ENCODE results near the gene SYK.

The SYK gene

DNA sequence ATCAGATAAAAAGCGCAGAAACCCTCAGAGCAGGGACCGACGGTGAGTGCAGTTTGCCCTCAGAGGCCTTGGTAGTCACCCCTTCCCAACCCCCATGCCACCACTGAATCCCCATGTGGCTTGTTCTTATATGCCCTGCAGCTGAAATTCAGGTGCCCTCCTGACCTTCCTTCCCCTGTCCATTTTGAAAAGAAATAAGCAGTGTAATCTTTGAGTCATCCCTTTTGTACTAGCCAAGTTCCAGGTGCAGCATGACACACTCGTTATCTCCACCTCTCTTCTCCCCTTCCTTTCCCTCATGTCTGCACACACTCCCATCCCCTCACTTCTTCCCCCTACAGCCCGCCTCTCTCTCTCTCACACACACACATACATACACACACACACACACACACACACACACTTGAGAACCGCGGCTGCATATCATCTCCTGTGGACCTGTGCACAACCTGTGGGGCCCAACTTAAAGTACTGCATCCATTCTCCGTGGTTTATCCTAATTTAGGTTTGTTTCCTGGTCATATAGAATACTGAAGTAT is 53.1 kb downstream of the SYK start:
- no peak for DNase-seq

DNA sequence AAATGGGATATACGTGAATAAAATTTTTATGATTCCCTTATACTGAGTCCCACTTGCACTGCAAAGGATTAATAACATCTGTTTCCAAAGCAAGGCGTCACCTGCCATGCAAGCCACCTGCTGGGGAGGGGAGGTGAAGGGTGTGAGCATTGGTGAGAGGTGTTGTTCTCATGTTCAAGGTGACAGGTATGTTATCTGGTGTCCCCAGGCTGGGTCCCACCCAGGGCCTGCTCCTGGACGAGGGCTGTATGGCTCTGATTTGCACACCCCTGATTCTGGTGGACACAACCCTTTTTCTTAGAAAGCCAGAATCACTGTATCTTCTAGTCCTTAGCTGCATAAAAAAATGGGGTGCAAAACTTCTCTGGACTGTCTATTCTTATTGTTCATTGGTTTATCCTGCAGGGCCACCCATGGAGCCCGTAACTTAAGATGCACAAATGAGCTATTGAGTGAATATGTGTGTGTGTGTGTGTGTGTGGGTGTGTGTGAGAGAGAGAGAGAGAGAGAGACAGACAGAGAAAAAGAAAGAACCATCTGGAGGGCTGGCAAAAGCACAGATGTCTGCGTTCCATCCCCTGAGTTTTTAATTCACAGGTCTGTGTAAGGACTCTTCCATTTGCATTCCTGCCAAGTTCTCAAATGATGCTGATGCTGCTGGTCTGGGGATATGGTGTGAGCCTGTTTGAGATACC is 53.7 kb downstream of the SYK start:
- DNase-seq: no peak

DNA sequence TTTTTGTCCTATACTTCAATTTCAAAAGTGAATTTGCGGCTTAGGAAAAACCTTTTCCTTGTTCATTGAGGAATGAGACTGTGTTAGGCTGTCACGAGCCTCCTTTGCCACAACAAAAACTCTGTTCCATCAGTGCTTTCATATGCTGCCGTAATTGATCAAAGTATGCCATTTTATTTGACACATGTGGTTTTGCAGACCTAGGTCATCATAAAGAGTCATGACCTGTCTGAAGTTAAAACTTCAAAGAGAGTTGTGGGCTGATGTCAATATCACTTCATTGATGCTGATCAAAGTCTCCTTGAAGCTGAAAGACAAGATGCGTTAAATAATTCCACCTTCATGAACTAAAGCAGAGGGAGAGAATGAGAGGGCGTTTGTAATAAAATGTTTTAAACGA is 55.5 kb downstream of the SYK start:
- no peak for DNase-seq

DNA sequence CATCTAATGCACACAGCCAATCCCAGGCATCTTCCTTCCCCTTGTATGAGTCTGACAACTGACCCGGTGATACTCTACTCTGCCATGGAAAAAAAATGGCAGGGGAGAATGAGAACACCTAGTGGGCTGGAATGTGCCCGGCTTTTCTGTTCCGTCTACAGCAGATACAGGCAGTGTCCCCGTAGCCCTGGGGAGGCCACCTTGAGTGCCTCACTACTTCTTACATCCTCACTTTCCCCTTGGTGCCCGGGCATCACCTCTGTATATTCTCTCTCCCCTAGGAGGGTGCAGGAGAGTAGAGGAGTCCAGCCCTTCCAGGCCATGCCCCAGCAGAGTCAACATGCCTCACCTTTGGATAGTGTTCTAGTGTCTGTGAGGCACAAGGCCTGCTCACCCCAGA is 56.2 kb downstream of the SYK start:
- no peak for DNase-seq

DNA sequence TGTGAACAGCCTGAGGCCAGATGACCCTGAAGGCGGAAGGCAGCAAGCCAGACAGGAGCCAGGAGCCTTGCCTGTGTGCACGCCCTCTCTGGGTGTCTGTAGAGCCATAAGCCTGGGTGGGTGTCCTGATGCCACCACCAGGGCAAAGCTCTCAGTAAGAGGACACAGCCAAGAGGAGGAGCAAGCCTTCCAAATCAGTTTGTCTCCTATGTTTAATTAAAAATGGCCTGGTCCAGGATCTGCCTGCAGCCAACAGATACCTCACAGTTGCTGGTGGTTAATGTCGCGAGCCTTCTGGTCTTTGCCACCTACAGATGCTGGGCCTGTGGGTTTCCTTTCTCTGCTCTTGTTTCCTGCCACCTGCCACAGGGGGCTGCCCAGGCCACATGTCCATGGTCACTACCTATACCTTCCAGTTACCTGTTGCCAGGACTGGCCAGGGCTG is 56.9 kb downstream of the SYK start:
- DNase-seq: no peak

DNA sequence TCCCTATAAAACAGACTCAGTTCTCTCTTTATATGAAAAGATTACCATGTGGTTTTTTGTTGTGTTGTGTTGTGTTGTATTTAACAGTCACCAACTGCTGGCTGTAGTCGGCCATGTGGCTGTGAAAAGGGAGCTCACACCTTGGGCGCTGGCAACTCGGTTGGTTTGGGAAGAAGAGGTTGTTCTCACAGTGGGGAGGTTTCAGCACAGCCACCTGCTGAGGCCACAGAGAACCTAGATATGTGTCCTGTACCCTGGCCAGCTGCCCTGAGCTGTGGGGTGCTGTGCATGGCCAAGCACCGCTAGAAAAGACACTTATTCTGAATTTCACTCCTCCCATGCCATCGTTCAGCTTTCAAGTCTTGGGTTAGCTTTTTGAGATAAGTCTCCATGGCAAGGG is 58.8 kb downstream of the SYK start:
- DNase-seq: no peak

DNA sequence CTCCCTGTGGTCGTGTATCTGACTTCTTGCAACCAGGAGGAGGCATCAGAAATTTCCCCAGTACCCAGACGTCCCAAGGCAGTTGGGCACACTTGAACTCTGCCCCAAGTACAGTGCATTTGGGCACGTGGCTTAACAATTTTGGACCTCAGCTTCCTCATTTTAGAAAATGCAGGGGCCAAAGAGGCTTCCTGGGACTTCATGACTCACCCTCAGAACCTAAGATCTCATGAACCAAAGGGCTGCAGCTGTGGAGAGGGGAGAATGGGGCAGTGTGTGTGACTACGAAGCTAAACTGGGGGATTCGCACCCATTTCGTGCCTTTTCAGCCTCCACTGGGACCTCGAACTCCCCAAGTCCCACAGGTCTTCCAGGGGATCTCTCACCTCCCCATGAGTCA is 59.2 kb downstream of the SYK start:
- no peak for DNase-seq

DNA sequence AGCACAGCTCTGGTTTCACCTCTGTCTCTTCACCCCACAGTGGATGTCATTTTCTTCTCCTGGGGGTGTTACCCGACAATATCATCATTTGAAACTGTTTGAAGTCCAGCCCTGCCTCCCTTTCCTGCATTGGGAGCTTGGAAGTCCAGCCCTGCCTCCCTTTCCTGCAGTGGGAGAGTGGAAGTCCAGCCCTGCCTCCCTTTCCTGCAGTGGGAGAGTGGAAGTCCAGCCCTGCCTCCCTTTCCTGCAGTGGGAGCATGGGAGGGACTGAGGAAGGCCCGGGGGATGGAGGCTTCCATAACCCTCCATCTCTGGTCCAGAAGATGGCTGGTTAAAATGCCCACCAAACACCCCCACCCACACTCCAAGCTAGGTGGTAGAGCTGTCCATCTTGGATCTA is 59.8 kb downstream of the SYK start:
- no peak for DNase-seq

DNA sequence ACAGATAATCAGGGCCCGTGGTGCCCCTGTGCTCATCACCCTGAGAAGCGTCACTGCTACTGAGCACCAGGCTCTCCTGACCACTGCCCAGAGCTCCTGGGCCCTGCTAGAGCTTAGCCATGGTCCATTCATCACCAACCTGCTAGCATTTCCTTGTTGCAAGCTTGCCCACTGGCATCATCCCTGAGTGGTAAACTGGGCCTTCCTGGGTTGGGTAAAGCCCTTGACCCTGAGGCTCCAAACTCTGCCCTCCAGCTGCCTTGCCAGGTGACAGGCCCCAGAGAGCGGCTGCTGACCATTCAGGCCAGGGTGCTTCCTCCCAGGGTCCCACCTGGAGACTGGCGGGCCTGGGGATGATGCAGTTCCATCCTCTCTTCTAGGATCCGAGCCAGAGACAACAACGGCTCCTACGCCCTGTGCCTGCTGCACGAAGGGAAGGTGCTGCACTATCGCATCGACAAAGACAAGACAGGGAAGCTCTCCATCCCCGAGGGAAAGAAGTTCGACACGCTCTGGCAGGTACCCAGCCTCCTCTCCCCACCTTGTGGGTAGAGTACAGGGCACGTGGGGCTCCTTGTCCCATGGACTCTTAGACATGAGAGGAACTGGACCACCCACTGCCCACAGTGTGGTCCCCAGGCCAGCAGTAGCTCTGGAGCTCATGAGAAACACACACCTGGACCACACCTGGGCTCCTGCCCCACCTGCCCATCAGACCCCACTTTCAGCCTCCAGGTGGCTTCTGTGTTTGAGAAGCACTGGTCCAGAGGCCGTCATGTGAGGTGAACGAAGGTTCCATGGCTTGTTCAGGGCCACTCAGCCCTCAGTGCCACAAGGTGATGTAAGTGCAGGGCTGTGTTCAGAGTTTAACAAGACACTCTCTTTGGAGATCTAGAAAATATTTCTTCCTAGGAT is 60.5 kb downstream of the SYK start:
- DNase-seq: no peak

DNA sequence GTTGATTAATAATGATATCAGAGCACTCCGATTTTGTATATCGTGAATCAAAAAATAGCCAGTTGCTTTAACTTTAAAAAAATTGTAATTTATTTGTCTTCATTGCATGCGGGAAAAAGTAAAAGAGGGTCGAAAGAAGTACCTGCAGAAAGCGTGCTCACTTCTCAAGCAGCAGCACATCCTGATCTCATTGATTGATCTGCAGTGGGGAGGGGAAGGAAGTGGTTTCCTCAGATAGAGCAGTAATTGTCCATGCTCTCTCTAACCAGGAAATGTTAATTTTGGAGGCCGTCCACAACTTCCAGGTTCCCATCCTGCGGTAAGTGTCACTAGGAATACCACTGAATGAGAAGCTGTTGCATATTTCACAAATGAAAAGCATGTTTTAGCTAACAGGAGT is 63.2 kb downstream of the SYK start:
- DNase-seq: no peak

DNA sequence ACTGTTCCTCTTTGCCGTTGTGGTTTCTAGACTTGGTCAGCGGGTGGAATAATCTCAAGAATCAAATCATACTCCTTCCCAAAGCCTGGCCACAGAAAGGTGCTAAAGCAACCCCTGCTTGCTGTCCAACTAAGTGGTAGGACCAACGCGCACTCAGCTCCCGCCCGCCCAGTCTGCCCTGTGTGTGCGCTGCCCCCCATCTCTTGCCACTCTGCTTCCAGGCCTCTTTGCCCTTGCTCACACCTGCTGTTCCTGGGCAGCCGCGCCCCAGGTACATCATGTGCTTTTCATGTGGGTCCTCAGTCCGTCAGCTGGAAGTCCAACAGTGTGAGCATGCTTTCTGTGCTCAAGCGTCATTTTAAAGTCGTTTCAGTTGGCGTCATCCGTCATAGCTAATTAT is 65.5 kb downstream of the SYK start:
- DNase-seq: no peak

DNA sequence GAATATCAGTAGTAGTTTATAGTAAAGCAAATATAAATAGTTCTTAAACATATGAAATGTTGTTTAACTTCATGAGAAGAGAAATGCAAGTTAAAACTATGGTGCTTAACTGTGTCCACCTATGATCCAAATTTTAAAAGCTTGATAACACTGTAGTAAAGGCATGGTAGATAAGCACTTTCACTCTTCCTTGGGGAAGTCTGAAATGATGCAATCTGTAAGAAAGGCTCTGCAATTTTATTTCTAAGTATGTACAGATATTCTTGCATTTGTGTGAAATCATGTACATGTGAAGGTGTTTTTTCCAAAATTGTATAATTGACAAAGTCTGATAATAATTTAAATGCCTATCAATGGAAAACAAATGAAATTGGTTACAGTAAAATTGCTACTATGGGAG is 66.9 kb downstream of the SYK start:
- DNase-seq: no peak

DNA sequence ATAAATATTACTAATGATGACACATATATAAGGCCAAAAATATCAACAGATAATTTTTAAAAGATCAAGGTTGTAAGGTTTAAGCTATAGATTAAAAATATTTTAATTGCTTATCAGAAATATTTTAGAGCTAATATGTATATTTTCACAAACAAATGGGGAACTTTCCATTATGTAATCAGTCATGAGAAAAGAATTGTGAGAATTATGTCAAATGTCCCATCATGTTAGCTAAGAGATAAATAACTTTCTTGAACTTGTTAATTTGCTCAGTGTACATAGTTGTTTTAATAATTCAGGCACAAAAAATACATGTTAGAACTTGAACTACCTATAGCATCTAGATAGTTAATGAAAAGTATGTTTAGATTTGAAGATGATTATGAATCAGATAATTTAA is 67.7 kb downstream of the SYK start:
- DNase-seq: no peak

DNA sequence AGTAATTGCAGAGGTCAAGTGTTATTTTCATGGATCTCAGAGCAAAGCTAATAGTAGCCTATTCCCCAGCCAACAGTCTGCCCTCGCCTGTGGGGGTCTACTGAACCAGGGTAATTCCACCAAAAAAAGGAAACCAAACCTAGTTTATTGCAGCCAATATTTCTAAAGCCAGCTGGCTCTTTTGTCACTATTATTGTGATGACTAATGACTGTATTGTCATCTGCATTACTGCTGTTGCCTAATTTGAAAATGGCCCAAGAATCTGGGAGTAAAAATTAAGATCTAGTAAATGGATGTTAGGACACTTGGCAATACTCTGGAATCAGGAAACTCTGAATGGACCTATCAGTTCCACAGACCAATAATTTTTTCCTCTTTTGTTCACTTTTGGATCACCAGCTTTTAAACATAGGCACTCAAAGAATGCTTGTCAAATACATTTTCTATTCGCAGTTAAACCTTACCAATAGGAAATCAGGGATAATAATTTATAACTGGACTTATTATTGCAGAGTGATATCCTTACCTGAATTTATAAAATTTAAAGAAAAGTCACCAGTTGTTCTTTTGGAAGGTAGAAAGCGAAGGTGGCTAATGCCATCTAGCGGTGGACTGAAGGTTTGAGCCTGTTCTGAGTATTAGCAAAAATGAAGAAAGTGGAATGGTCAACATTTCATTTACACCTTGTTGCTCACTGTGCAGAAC is 69.2 kb downstream of the SYK start:
- DNase-seq: no peak

DNA sequence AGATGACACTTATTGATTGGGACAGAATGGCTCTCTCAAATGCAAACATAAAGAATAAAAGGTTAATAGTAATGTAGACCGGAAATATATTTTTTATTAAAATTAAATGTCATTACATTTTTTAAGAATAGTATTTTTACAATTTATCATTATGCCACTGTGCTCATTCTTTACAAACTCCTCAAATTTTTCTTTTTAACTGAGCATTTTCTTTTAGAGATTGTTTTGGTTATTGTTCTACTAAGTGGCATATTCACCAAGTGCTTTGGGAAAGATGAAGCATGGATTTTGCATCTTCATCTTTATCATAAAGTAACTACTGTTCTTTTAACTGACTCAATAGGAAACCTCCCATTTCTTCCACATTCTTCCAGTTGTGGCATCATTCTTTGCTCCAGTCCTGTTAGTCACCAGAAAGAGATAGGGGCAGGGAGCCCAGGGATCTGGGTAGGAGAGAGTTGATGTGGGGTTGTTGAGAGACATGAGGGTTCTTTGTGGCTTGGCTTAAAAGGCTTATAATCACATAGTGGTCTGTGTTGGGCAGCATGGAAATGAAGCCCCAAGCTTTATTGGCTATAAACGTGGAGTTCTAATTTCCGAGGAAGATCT is 69.8 kb downstream of the SYK start:
- DNase-seq: no peak

DNA sequence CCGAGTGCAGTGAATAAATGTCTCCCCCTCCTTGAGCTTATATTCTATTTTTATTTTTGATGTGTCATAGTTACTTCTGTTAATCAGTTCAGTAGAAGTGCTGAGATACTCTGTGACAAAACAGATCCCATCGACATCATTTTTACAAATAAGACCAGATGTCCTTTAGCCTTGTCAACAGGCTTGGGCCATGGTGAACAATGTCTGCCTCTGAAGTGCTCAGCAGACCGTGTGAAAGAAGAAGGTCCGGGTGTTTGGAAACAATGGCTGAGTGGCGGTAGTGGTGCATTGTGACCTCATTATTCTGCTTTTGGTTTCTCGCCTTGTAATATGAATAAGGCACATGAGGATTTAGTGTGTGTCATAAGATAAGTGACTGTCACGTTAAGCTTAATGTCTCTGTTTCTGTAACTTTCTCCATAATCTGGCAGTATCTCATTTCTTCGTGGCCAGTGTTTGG is 71.2 kb downstream of the SYK start:
- no peak for DNase-seq

DNA sequence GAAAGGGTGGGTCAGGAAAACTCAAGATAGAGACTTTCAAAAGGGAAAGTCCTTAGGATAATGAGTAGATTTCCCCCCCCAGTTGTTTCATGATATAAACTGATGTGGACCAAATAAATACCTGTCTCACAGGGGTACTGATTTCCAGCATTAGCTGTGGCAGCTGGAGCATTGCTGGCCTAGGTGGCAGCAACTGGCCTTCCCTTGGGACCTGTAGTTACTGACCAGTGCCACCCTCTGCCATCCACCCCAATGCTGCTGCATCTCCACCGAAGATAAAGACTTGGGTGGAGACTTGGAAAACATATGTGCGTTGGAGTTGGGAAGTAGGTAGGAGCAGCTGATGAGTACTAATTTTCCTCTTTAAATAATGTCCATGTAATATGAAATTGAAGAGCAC is 71.8 kb downstream of the SYK start:
- no peak for DNase-seq

DNA sequence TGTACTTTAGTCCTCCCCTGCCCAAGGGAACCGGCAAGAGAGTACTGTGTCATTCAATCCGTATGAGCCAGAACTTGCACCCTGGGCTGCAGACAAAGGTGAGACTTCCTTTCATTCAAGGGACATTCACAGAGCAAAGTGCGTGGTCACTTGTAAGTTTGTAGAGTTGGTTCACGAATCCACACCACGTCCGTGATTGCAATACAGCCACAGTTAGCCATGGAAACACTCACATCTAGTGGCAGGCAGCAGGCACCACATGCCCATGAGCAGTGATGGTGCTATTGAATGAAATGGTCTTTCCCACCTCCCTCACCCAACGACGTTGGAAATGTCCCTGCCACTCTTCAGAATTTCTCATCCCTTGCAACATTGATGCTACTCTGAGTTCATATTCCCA is 72.6 kb downstream of the SYK start:
- no peak for DNase-seq

DNA sequence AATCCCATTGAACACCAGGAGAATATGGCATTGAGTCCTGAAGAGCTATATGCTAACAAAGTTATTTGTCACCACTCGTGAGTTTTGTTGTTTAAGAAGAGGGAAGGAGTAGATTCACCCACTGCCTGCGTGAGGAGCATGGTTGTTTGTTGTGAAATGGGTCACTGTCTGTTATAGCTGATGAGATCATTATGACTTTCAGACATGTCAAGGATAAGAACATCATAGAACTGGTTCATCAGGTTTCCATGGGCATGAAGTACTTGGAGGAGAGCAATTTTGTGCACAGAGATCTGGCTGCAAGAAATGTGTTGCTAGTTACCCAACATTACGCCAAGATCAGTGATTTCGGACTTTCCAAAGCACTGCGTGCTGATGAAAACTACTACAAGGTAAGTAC is 76.9 kb downstream of the SYK start:
- DNase-seq: no peak

DNA sequence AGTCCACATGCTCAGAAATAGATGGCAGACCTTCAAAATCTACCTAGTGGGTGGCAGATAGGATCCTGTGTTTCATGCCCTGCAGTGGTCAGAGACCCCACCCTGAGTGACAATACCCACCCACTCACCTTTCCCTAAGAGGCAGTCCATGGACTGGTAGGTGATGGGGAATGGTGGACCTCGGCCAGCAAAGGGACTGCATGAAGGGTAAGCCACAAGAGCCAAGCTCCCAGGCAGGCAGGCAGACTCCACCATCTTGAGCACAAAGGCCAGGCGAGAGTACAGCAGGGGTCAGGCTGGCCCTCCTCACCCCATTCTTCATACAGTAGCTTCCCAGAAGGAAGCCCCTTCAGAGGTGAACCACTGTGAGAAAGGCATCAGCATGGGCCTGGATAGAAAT is 78.4 kb downstream of the SYK start:
- no peak for DNase-seq

DNA sequence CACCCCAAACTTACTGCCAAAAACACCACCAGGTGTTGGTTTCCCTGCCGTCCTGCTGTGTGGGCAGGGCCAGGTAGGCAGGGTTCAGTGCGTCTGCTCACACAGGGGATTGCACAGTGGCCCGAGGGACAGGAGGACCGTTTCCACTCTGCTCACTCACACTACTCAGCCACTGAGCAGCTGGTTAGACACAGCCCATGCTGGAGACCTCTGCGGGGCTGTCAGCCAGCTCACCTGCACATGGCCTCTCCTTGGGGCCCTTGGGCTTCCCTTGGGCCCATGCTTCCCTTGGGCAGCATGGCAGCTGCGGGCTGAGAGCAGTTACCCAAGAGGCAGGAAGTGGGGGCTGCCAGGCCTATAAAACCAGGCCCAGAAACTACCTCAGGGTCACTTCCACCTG is 79.0 kb downstream of the SYK start:
- DNase-seq: no peak

DNA sequence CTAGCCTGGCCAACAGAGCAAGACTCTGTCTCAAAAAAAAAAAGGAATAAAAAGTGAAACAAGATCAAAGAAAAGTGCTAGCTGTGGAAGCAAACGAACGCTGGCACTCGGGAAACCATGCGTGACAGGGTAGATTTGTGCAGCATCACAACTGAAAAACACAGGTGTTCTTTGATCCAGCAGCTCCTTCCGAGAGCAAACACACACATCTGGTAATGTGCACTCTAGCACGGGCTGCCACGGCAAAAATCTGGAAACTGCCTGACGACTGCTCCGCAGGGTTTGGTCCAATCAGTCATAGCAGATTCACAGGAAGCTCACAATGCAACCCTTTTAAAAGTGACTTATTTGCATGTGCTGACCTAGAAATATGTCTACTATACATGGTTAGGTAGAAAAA is 80.0 kb downstream of the SYK start:
- DNase-seq: no peak

DNA sequence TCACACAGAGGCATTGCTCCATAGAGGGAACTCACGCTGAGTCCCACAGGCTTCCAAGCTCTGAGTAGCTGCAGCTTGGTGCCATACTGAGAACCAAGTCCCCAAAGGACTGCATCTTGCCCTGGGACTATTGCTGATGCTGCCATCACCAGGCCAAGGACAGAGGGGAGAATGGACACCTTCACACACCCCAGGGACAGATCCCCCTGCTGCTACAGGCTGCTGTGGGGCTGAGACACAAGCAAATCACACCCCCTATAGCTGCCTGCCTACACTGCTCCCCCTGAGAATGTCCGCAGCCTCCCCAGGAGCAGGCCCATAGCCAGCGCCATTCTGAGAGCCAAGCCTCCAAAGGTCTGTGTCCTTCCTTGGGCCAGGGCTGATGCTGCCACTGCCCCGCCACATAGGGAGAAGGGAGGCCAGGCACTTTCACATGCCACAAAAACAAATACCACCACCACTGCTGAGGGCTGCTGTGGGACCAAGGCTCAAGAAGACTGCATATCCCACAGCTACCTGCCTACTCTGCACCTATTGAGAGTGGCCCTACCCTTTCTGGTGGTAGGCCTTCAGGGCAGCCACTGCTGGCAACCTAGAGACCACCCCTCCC is 81.5 kb downstream of the SYK start:
- DNase-seq: no peak
